HG03442 (cell line): ENCODE data around the gene BACH1.

Experiments used
- ATAC-seq: cut with Tn5 transposase; IDR thresholded peaks from one replicate; pipeline ENCODE4 v1.9.1; 2021; ENCODE audit warnings: mild to moderate bottlenecking, moderate library complexity; ENCODE audit not compliant: unreplicated experiment

The BACH1 gene

GRCh38 chr21:29377266-29377665, 78.5 kb downstream of the BACH1 start:
- no peak for ATAC-seq

GRCh38 chr21:29378832-29379231, 80.1 kb downstream of the BACH1 start:
- ATAC-seq: no peak

GRCh38 chr21:29379517-29380054, 80.9 kb downstream of the BACH1 start:
- no peak for ATAC-seq

- ATAC-seq: no peak
Measured at GRCh38 chr21:29382030-29382654, 83.4 kb downstream of the BACH1 start.

- no peak for ATAC-seq
Measured at GRCh38 chr21:29384683-29385359, 86.1 kb downstream of the BACH1 start.

GRCh38 chr21:29385934-29386520, 87.3 kb downstream of the BACH1 start:
- ATAC-seq: no peak

- no peak for ATAC-seq
Measured at GRCh38 chr21:29386803-29387202, 88.1 kb downstream of the BACH1 start.

GRCh38 chr21:29387598-29387997, 88.9 kb downstream of the BACH1 start:
- no peak for ATAC-seq

- no peak for ATAC-seq
Measured at GRCh38 chr21:29389136-29389535, 90.4 kb downstream of the BACH1 start.

- ATAC-seq: no peak
Measured at GRCh38 chr21:29390778-29391177, 92.1 kb downstream of the BACH1 start.

- ATAC-seq: no peak
Measured at GRCh38 chr21:29394051-29394450, 95.3 kb downstream of the BACH1 start.
